DMS53 treated with DMSO at 0.1 percent for 48 hours (cell line): ENCODE measurements around the gene NGLY1.

Source experiments
- DNase-seq: peaks from one replicate; lab custom pipeline; 2025; ENCODE audit not compliant: unreplicated experiment; lab: John Stamatoyannopoulos, UW

NGLY1 gene

GRCh38 chr3:25713341-25713985, 69.8 kb downstream of the NGLY1 start:
- no peak for DNase-seq

DNA sequence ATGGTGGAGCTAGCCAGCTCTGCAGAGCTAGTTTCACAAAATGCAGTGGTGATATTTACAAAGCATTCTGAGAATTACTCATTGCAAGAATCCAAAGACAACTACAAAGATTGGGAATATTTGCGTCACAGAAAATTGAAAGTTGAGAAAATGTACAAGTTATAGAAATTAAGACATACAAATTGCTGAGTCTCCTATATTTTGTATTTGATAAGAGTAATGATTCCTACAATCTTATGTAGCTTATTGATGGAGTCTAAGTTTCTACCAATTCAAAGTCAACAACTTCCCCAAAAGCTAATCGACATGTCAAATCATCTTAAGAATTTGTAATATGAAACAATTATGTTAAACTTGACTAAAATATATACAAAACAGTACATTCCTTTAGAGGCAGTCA, 72.2 kb downstream of the NGLY1 start:
- DNase-seq: no peak

DNA sequence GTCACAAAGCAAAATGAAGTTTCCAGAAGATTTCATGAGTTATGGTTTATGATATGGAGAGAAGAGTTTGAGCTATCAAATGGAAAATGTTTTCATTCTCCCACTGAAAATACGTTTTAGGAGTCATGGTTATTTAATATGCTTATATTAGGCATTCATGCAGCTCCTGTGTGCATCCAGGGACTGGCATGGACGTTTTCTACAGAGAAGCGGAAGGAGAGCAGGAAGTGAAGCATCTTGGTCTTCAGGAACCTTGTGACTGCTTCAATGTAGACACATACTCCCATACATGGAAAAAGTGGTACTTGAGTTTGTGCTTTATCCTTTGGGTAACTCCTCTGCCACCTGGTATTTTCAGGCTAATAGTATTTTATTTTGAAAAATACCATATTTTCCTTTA, 75.2 kb downstream of the NGLY1 start:
- DNase-seq: no peak

GRCh38 chr3:25707268-25707926, 75.8 kb downstream of the NGLY1 start:
- DNase-seq: no peak

GRCh38 chr3:25706213-25706612, 77.0 kb downstream of the NGLY1 start:
- DNase-seq: no peak

- no peak for DNase-seq
These were observed 85.7 kb downstream of the NGLY1 start for GRCh38 chr3:25697553-25697952.

GRCh38 chr3:25695731-25696420, 87.4 kb downstream of the NGLY1 start:
- no peak for DNase-seq

DNA sequence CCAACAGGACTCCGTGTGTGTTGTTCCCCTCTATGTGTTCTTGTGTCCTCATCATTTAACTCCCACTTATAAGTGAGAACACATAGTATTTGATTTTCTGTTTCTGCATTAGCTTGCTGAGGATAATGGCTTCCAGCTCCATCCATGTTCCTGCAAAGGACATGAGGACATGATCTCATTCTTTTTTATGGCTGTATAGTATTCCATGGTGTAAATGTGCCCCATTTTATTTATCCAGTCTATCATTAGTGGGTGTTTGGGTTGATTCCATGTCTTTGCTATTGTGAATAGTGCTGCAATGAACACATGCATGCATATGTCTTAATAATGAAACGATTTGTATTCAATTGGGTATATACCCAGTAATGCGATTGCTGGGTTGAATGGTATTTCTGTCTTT, 90.0 kb downstream of the NGLY1 start:
- DNase-seq: no peak

GRCh38 chr3:25692341-25692740, 90.9 kb downstream of the NGLY1 start:
- no peak for DNase-seq

GRCh38 chr3:25690768-25691533, 92.3 kb downstream of the NGLY1 start:
- no peak for DNase-seq

DNA sequence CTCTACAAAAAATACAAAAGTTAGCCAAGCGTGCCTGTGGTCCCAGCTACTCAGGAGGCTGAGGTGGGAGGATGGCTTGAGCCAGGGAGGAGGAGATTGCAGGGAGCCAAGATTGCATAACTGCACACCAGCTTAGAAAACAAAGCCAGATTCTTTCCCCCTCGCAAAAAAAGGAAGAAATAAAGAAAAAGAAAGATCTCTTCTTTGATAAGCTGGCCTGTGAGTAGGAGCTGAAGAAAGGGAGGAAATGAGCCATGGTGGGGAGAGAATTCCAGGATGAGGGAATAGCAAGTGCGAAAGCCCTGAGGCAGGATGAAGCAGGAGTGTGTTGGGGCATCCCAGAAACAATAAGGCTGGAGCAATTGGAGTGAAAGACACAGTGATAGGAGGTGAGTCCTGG, 94.0 kb downstream of the NGLY1 start:
- DNase-seq: no peak

- DNase-seq: no peak
These were observed 95.5 kb downstream of the NGLY1 start for GRCh38 chr3:25687742-25688141.

DNA sequence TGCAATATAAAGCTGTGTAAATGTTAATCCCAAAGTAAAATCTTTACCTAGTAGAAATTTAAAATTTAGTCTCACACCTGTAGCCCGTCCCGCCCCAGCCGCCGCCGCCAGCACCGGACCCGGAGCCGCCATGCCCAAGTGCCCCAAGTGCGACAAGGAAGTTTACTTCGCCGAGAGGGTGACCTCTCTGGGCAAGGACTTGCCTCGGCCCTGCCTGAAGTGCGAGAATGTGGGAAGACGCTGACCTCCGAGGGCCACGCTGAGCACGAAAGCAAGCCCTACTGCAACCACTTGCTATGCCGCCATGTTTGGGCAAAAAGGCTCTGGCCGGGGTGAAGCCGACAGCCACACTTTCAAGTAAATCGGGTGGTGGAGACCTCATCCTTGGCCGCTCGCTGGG, 96.5 kb downstream of the NGLY1 start:
- DNase-seq: no peak

- no peak for DNase-seq
These were observed 99.4 kb downstream of the NGLY1 start for GRCh38 chr3:25683882-25684281.

DNA sequence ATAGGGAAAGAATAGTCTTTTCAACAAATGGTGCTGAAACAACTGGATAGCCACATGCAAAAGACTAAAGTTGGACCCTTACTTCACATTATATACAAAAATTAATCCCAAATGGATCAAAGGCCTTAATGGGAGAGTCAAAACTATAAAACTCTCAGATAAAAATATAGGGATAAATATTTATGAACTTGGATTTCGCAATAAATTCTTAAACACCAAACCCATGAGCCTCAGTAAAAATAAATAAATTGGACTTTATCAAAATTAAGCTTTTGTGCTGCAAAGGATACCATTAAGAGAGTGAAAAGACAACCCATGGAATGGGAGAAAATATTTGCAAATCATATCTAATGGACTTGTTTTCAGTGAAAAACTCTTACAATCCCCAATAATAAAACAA, 99.8 kb downstream of the NGLY1 start:
- DNase-seq: no peak

GRCh38 chr3:25679642-25680302, 103.5 kb downstream of the NGLY1 start:
- DNase-seq: no peak

DNA sequence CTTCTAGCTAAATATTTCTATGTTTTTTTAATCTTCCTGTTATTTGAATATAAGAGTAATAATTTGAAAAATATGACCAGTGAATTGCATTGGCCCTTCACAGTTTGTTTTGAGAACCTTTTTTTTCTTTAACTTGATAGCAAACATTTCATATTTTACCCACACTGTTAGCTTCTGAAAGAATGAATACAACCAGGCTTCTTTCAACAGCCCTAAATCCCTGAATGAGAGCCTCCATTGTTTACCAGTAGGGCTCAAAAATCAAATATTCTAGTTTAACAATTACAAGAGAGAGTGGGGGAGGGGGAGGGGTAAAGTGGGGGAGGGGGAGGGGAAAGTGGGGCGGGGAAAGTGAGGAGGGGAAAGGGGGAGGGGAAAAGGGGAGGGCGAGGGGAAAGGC, 104.1 kb downstream of the NGLY1 start:
- no peak for DNase-seq

DNA sequence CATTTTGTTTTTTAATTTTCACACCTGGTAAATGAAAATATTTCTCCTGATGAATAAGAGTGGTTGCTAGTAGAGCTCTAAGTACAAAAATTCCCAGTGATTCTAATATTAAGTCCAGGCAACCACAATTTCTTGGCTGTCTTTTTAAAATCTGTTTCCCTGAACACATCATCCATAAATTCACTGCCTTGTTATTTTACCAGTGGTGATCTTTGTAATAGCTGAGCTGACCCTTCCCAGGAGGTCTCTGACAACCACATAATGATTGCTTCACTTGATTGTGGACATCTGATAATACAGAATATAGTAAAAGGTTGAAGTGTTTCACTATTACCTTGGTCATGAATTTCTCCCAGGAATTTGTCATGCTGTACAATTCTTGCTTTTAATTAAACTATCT, 104.7 kb downstream of the NGLY1 start:
- no peak for DNase-seq

DNA sequence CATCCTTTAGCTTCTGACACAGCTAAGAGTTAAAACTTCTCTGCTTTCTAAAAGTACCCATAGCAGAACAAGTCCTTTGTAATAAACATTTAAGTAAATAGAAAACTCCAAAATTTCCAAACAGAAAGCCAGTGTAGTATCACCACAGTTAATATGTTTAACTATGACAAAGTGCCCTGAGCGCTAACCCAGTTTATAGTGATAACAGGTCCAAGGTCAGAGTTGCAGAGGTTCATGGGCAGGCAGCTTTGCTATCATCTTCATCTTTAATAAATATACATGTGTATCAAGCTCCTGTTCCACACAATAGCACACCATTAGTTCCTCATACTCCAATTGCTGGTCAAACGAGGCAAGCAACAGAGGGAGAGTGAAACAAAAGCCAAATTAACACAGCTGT, 106.1 kb downstream of the NGLY1 start:
- DNase-seq: no peak

DNA sequence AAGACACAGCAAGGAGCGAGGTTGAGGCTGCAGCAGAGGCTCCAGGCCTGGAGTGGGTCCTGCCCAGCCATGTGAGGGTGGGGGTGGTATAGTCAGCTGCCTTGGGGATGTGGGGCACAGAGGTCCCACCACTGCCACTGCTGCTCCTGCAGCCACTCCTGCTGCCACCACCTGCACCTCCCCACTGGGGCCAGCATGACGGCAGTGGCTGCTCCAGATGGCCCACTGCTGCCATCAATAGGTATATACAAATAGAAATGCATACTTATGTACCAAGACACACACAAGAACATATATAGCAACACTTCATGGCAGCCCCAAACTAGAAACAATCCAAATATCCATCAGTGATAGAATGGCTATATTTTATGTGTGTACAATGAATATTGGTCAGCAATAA, 108.6 kb downstream of the NGLY1 start:
- DNase-seq: no peak

DNA sequence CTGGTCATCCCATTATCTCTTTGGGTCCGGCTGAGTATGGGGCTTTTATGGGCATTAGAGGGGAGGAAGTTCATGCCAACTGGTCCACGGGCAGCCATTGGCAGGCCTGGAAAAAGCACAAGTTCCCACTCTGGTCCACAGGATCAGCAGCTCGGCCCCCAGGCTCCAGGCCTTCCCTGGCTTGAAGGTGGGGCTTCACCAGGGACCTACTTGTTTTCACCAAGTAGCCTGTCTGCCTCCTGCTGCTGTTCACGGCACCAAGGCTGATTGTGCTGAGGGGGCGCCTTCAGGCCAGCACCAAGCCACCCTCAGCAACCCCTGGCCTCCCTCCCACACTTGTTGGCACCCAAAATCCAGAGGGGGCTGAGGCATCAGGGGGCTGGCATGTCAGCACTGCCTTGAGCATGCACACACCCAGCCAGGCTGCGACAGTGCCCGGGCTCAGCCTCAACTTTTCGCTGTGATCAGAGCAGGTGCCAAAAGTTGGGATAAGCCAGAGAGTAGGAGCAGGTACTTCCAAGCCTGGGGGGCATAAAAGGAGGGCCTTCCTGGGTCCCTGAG, 109.4 kb downstream of the NGLY1 start:
- no peak for DNase-seq
